PFSK-1 (cell line): ENCODE data around the gene INTS11.

Experiments
- FOXP2 ChIP-seq: optimal IDR thresholded peaks from 2 replicates; pipeline ENCODE3; 2011; ENCODE audit warnings: borderline replicate concordance, control low read depth, inconsistent platforms; ENCODE audit not compliant: insufficient read depth; ENCODE audit errors: extremely low read length, extremely low read depth
- POLR2AphosphoS5 ChIP-seq: IDR thresholded peaks from 2 replicates; pipeline ENCODE4 v1.6.1; 2012; ENCODE audit warnings: low read depth, mild to moderate bottlenecking, control low read depth, low read length, moderate library complexity
- REST ChIP-seq, 2 experiments: IDR thresholded peaks; 2 replicates each; pipeline versions ENCODE4 v1.6.1 to v1.8.0; 2011 to 2012; ENCODE audit warnings: low read depth in 2 of 2, low read length in 2 of 2, control low read depth in 1 of 2, inconsistent platforms in 1 of 2, mild to moderate bottlenecking in 1 of 2, moderate library complexity in 1 of 2; ENCODE audit not compliant: insufficient read depth in 1 of 2
- SIN3A ChIP-seq: IDR thresholded peaks from 2 replicates; pipeline ENCODE4 v1.6.1; 2012; ENCODE audit warnings: mild to moderate bottlenecking, low read length, moderate library complexity, borderline replicate concordance; ENCODE audit not compliant: insufficient read depth
- TAF1 ChIP-seq: IDR thresholded peaks from 2 replicates; pipeline ENCODE4 v1.6.1; 2012; ENCODE audit warnings: low read length, control low read depth, borderline replicate concordance; ENCODE audit not compliant: insufficient read depth

INTS11 gene

GRCh38 chr1:1262071-1262470, 62.4 kb downstream of the INTS11 start:
- TF ChIP-seq REST (IDR thresholded peaks at IDR 0.05; ENCODE audit: insufficient read depth in 1 of 2, low read depth in 2 of 2, low read length in 2 of 2) (no peak), POLR2AphosphoS5 (no peak), TAF1 (no peak), FOXP2 (no peak), SIN3A (no peak)
